ENCODE results near the gene DENND1B.

Gene DENND1B

GRCh38 chr1:197466813-197467212, 308.5 kb downstream of the DENND1B start:
- no peak for DNase-seq (ENCODE audit: low read depth)

- DNase-seq (ENCODE audit: low read depth): no peak
Observed at GRCh38 chr1:197465528-197466327, 309.6 kb downstream of the DENND1B start.

- no peak for DNase-seq (ENCODE audit: low read depth)
Observed at GRCh38 chr1:197464044-197464443, 311.2 kb downstream of the DENND1B start.

GRCh38 chr1:197463142-197463541, 312.1 kb downstream of the DENND1B start:
- no peak for DNase-seq (ENCODE audit: low read depth)

- DNase-seq (ENCODE audit: low read depth): no peak
Observed at GRCh38 chr1:197462539-197462938, 312.7 kb downstream of the DENND1B start.

All from activated T-cell treated with anti-CD3 and anti-CD28 coated beads for 1 hour (primary cell).